SK-MEL-5 (cell line): Measurements from ENCODE around the gene SPACA4. TPM values are rescaled to one million over a fixed set of nuclear protein-coding genes. Genes with fewer than 3 reads are reported as not detected.
"Not testable (repeated sequence)": the region's sequence is repeated elsewhere in the genome, so short reads cannot be mapped to it uniquely, and the experiment has no call there.

ENCODE experiments used
- DNase-seq: peaks from one replicate; pipeline ENCODE4 v3.0.0-alpha.2; 2016; ENCODE audit warnings: low read depth, low spot score
- in situ Hi-C: cut with HindIII; loops from 2 replicates; pipeline ENCODE4 v1.10.0; 2016; ENCODE audit warnings: low sequenced_read_pairs, high pct_unique_total_duplicates, low pct_unique_long_range_greater_than_20kb
- total RNA-seq: library from RNA; depleted of rRNA; stranded (reverse); fragments of >200 nt; shearing (Covaris generic); gene quantifications from 2 replicates; pipeline ENCODE4 v1.2.3, GENCODE V29; 2014

The SPACA4 gene
- total RNA-seq, 1 experiment from 2014 or later, result not detected

- DNase-seq, result no peak
- in situ Hi-C loops, result no loop called here
Observed at GRCh38 chr19:48629297-48629598, 22.7 kb downstream of the SPACA4 start.

GRCh38 chr19:48629599-48630295 lies 23.2 kb downstream of the SPACA4 start:
- DNase-seq, result no peak
- in situ Hi-C loops, result no loop called here

GRCh38 chr19:48630296-48631063 lies 23.9 kb downstream of the SPACA4 start:
- DNase-seq, result no peak
- in situ Hi-C loops, result no loop called here

GRCh38 chr19:48631225-48631624 lies 24.7 kb downstream of the SPACA4 start:
- in situ Hi-C loops, result no loop called here
- DNase-seq, result no peak

GRCh38 chr19:48632286-48632685 lies 25.7 kb downstream of the SPACA4 start:
- in situ Hi-C loops, DNase-seq: not testable (repeated sequence)

- in situ Hi-C loops, result no loop called here
- peak; percentile 72 for DNase-seq
Observed at GRCh38 chr19:48632692-48633147, 26.2 kb downstream of the SPACA4 start.

- DNase-seq, result no peak
- in situ Hi-C loops, result no loop called here
Observed at GRCh38 chr19:48633148-48634035, 26.9 kb downstream of the SPACA4 start.

- DNase-seq, result no peak
- in situ Hi-C loops, result no loop called here
Observed at GRCh38 chr19:48634036-48634342, 27.4 kb downstream of the SPACA4 start.

GRCh38 chr19:48634424-48635262 lies 28.1 kb downstream of the SPACA4 start:
- in situ Hi-C loops, result no loop called here
- peak; percentile 96 for DNase-seq

GRCh38 chr19:48635263-48635965 lies 28.9 kb downstream of the SPACA4 start:
- in situ Hi-C loops, result no loop called here
- DNase-seq, result peak; percentile 55

GRCh38 chr19:48635966-48636858 lies 29.7 kb downstream of the SPACA4 start:
- in situ Hi-C loops, result no loop called here
- DNase-seq, result no peak

- in situ Hi-C loops, result no loop called here
- DNase-seq, result no peak
Observed at GRCh38 chr19:48636859-48637448, 30.4 kb downstream of the SPACA4 start, which contains the start of gene DBP. Gene DBP, minus strand, starts transcription at chr19:48637379. Its CDS starts 385 bp downstream, at chr19:48636994.

- DNase-seq, result peak; percentile 99
Observed at GRCh38 chr19:48637449-48637947, 31.0 kb downstream of the SPACA4 start.

GRCh38 chr19:48637948-48638830 lies 31.6 kb downstream of the SPACA4 start:
- in situ Hi-C loops, result no loop called here
- peak; percentile 94 for DNase-seq

More at GRCh38 chr19:48637449-48637947, 31.0 kb downstream of the SPACA4 start:
- in situ Hi-C loops, result no loop called here
